AG10803 (cell line): Measurements from ENCODE around the gene HOXB8.

Experiments
- DNase-seq: peaks from one replicate; pipeline ENCODE4 v3.0.0; 2010; ENCODE audit warnings: low read depth
- H3K4me3 ChIP-seq: 2 replicates; pipeline ENCODE4 v1.5.1; 2011; ENCODE audit warnings: mild to moderate bottlenecking, low read length, control low read depth
- CTCF ChIP-seq: conservative IDR thresholded peaks from 2 replicates; pipeline ENCODE4 v1.5.1; 2011; ENCODE audit warnings: mild to moderate bottlenecking, low read length, control low read depth, inconsistent platforms

HOXB8 gene

GRCh38 chr17:48646183-48647102 lies 31.4 kb upstream of the HOXB8 start:
- peak overlapping the region; percentile 67 for H3K4me3 ChIP-seq
- DNase-seq, result peak; percentile 49
- no peak for TF ChIP-seq CTCF

GRCh38 chr17:48645639-48646182 lies 30.6 kb upstream of the HOXB8 start:
- peak overlapping the region; percentile 67 for H3K4me3 ChIP-seq
- no peak for DNase-seq
- TF ChIP-seq CTCF, result no peak

GRCh38 chr17:48644910-48645557 lies 29.9 kb upstream of the HOXB8 start:
- H3K4me3 ChIP-seq, result peak overlapping the region; percentile 67
- DNase-seq, result no peak
- no peak for TF ChIP-seq CTCF

GRCh38 chr17:48644159-48644558 lies 29.1 kb upstream of the HOXB8 start:
- no peak for TF ChIP-seq CTCF
- peak overlapping the region; percentile 67 for H3K4me3 ChIP-seq
- peak; percentile 29 for DNase-seq

- peak overlapping the region; percentile 67 for H3K4me3 ChIP-seq
- TF ChIP-seq CTCF, result no peak
- peak; percentile 65 for DNase-seq
These were observed 28.6 kb upstream of the HOXB8 start for GRCh38 chr17:48643697-48644012.

- peak overlapping the region; percentile 67 for H3K4me3 ChIP-seq
- no peak for TF ChIP-seq CTCF
These were observed 28.0 kb upstream of the HOXB8 start for GRCh38 chr17:48642843-48643696.

More at GRCh38 chr17:48642843-48643696, 28.0 kb upstream of the HOXB8 start:
- no peak for DNase-seq
